IMR-90 (cell line): Measurements from ENCODE around the gene NDRG2.

Experiments used
- BHLHE40 ChIP-seq: fragments of 150-350 bp; IDR thresholded peaks from 2 replicates; pipeline ENCODE4 v1.6.1; 2016; ENCODE audit warnings: mild to moderate bottlenecking, low read depth, low read length
- POLR2A ChIP-seq: IDR thresholded peaks from 2 replicates; pipeline ENCODE4 v1.6.1; 2012; ENCODE audit warnings: mild to moderate bottlenecking, low read depth, low read length
- TF ChIP-seq, protein P1 (sequence below): conservative IDR thresholded peaks from 2 replicates; pipeline ENCODE4 v1.5.1; 2012; ENCODE audit warnings: mild to moderate bottlenecking, low read depth, low read length, improper control_type of control experiment

GRCh38 chr14:20989471-20989786, 35.4 kb downstream of the NDRG2 start:
- TF ChIP-seq, protein P1, sequence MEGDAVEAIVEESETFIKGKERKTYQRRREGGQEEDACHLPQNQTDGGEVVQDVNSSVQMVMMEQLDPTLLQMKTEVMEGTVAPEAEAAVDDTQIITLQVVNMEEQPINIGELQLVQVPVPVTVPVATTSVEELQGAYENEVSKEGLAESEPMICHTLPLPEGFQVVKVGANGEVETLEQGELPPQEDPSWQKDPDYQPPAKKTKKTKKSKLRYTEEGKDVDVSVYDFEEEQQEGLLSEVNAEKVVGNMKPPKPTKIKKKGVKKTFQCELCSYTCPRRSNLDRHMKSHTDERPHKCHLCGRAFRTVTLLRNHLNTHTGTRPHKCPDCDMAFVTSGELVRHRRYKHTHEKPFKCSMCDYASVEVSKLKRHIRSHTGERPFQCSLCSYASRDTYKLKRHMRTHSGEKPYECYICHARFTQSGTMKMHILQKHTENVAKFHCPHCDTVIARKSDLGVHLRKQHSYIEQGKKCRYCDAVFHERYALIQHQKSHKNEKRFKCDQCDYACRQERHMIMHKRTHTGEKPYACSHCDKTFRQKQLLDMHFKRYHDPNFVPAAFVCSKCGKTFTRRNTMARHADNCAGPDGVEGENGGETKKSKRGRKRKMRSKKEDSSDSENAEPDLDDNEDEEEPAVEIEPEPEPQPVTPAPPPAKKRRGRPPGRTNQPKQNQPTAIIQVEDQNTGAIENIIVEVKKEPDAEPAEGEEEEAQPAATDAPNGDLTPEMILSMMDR, result no peak
- TF ChIP-seq POLR2A (peak; percentile 75), BHLHE40 (no peak)
